Loucy (cell line): ENCODE measurements around the gene CHMP4B.

Source experiments
- H2AFZ ChIP-seq: fragments of 200-600 bp; sonication (generic); 2 replicates; pipeline ENCODE4 v1.6.0; 2016; ENCODE audit warnings: antibody characterized with exemption, mild to moderate bottlenecking, low read length, moderate library complexity
- H3F3A ChIP-seq: fragments of 200-600 bp; 2 replicates; pipeline ENCODE4 v1.6.0; 2016; ENCODE audit warnings: antibody characterized with exemption, low read depth, mild to moderate bottlenecking
- H3K27me3 ChIP-seq: fragments of 200-600 bp; sonication (generic); 2 replicates; pipeline ENCODE4 v1.6.1; 2014; ENCODE audit warnings: low read length, mild to moderate bottlenecking; ENCODE audit not compliant: insufficient read depth, poor library complexity, severe bottlenecking
- H3K36me3 ChIP-seq: fragments of 200-600 bp; sonication (generic); 2 replicates; pipeline ENCODE4 v1.6.1; 2016; ENCODE audit warnings: low read length; ENCODE audit not compliant: insufficient read depth
- H3K4me1 ChIP-seq: fragments of 200-600 bp; sonication (generic); 2 replicates; pipeline ENCODE4 v1.5.1; 2014; ENCODE audit warnings: low read length, mild to moderate bottlenecking; ENCODE audit not compliant: insufficient read depth, poor library complexity, severe bottlenecking
- H3K4me2 ChIP-seq: fragments of 200-600 bp; sonication (generic); 2 replicates; pipeline ENCODE4 v1.6.0; 2014; ENCODE audit warnings: antibody characterized with exemption, low read length, low read depth, mild to moderate bottlenecking; ENCODE audit not compliant: poor library complexity, severe bottlenecking
- H3K4me3 ChIP-seq: fragments of 200-600 bp; sonication (generic); 2 replicates; pipeline ENCODE4 v1.5.1; 2014; ENCODE audit warnings: low read length, mild to moderate bottlenecking, mixed read lengths; ENCODE audit not compliant: poor library complexity, severe bottlenecking
- H3K79me2 ChIP-seq: fragments of 200-600 bp; sonication (generic); 2 replicates; pipeline ENCODE4 v1.6.1; 2014; ENCODE audit warnings: low read length; ENCODE audit not compliant: insufficient read depth
- H3K9ac ChIP-seq: fragments of 200-600 bp; sonication (generic); 2 replicates; pipeline ENCODE4 v1.6.0; 2014; ENCODE audit warnings: mild to moderate bottlenecking, low read depth, low read length, moderate library complexity; ENCODE audit not compliant: poor library complexity, severe bottlenecking
- H3K9me2 ChIP-seq: fragments of 200-600 bp; sonication (generic); replicated peaks from 2 replicates; pipeline ENCODE4 v1.6.1; 2016; ENCODE audit warnings: low read depth, low read length, mixed read lengths
- H3K9me3 ChIP-seq: fragments of 200-600 bp; sonication (generic); 2 replicates; pipeline ENCODE4 v1.6.1; 2014; ENCODE audit warnings: mild to moderate bottlenecking, antibody characterized with exemption, low read length, low read depth; ENCODE audit not compliant: insufficient read depth
- H4K20me1 ChIP-seq: fragments of 200-600 bp; sonication (generic); 2 replicates; pipeline ENCODE4 v1.6.0; 2014; ENCODE audit warnings: antibody characterized with exemption, low read length, mild to moderate bottlenecking; ENCODE audit not compliant: insufficient read depth, poor library complexity, severe bottlenecking
- EZH2phosphoT487 ChIP-seq: fragments of 200-600 bp; IDR thresholded peaks from 2 replicates; pipeline ENCODE4 v1.6.1; 2018; ENCODE audit warnings: antibody characterized with exemption, mild to moderate bottlenecking, moderate library complexity, borderline replicate concordance
- TF ChIP-seq, protein P1 (sequence below): fragments of 200-600 bp; sonication (generic); conservative IDR thresholded peaks from 2 replicates; pipeline ENCODE4 v1.5.1; 2014; ENCODE audit warnings: mild to moderate bottlenecking, antibody characterized with exemption, low read length

Gene CHMP4B

DNA sequence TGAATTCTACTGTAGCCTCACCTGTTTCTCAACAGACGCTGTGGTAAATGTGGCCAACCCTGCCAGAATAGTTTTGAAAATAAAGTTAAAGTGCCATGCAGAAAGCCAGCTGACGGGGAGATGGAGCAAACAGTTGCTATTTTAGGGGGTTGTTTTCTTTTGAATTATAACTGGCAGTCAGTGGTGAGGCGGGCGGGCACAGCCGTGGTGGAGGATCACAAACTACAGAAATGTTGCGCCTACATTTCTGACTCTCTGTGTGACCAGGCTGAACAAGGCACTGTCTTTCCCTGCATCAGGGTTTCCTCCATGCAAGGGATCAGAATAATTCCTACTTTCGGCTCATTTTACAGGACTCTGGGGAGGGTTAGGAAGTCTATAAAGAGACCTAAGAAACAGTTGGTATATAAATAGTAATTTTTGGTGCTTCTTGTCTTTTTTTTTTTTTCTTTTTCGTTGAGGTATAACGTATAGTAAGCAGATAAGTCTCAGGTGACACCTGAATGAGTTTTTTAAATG, 17.2 kb downstream of the CHMP4B start:
- no peak overlapping the region for H3K4me2 ChIP-seq
- no peaks in the 10 kb centered on the region for H3F3A ChIP-seq
- H3K4me3 ChIP-seq = no peak overlapping the region
- no peaks in the 10 kb centered on the region for H3K9me3 ChIP-seq
- no peak overlapping the region for H2AFZ ChIP-seq
- TF ChIP-seq, protein P1, sequence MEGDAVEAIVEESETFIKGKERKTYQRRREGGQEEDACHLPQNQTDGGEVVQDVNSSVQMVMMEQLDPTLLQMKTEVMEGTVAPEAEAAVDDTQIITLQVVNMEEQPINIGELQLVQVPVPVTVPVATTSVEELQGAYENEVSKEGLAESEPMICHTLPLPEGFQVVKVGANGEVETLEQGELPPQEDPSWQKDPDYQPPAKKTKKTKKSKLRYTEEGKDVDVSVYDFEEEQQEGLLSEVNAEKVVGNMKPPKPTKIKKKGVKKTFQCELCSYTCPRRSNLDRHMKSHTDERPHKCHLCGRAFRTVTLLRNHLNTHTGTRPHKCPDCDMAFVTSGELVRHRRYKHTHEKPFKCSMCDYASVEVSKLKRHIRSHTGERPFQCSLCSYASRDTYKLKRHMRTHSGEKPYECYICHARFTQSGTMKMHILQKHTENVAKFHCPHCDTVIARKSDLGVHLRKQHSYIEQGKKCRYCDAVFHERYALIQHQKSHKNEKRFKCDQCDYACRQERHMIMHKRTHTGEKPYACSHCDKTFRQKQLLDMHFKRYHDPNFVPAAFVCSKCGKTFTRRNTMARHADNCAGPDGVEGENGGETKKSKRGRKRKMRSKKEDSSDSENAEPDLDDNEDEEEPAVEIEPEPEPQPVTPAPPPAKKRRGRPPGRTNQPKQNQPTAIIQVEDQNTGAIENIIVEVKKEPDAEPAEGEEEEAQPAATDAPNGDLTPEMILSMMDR = no peak
- TF ChIP-seq EZH2phosphoT487 = no peak
- H3K9me2 ChIP-seq = no peaks in the 10 kb centered on the region
- peaks cover 13% of the 10 kb centered on the region; the same call in 1 of the 2 replicates for H3K36me3 ChIP-seq
- H3K79me2 ChIP-seq = peaks cover 94% of the 10 kb centered on the region
- H4K20me1 ChIP-seq = peaks cover 45% of the 10 kb centered on the region
- H3K9ac ChIP-seq = no peak overlapping the region
- H3K27me3 ChIP-seq = no peaks in the 10 kb centered on the region
- peaks cover 22% of the 10 kb centered on the region for H3K4me1 ChIP-seq

DNA sequence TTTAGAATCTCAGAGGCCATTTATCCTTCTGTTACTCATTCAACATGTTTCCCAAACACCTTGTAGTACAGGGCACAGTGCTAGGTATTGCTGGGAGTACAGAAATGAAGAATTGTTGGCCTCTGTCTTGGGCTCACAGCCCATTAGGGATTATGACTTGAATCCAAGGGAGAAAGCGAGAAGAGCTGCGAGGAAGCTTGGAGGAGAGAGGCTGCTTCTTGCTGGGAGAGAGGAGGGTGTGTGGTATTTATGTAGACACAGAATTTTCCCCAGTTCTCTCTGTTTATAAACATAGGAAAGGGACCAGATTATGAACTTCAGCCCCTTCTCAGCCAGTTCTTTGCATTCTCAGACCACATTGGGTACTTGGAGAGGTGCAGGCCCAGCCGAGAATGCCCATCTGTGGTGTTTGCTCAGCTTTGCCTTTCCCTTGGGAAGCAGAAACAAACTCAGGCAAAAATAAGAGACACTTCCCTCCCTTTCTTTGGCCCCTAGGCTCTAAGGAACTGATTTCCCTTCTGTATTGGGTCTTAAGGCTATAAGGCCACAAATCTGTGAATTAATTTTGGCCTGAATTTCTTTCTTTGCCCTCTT, 17.9 kb downstream of the CHMP4B start:
- TF ChIP-seq EZH2phosphoT487 = no peak
- TF ChIP-seq, protein P1 = no peak
- H3K9me2 ChIP-seq = no peaks in the 10 kb centered on the region

DNA sequence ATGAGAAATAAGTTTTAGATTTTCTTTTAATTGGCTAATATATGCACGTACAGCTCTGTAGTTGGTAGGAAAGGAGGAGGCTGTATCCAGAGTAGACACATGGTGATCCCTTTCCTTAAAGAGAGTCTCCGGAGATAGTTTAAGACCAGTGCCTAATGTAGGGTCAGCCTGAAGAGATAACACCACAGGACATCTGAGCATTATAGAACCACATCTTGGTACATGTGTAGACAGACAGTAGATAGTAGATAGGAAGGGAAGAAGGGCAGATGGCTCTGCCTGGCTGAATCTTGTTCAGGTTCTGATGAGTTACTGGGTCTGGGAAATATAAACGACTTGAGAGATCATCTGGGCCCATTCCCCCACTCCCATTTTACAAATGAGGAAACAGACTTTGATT, 18.5 kb downstream of the CHMP4B start:
- H3K9me2 ChIP-seq = no peaks in the 10 kb centered on the region
- H3K4me3 ChIP-seq = no peak overlapping the region
- no peaks in the 10 kb centered on the region for H3K27me3 ChIP-seq
- H4K20me1 ChIP-seq = peaks cover 40% of the 10 kb centered on the region
- H3F3A ChIP-seq = no peaks in the 10 kb centered on the region
- H3K79me2 ChIP-seq = peaks cover 94% of the 10 kb centered on the region
- H3K9me3 ChIP-seq = no peaks in the 10 kb centered on the region
- H3K36me3 ChIP-seq = peaks cover 13% of the 10 kb centered on the region; the same call in 1 of the 2 replicates
- no peak overlapping the region for H2AFZ ChIP-seq
- no peak overlapping the region for H3K4me2 ChIP-seq
- H3K9ac ChIP-seq = no peak overlapping the region
- no peak for TF ChIP-seq EZH2phosphoT487
- TF ChIP-seq, protein P1 = no peak
- H3K4me1 ChIP-seq = peaks cover 19% of the 10 kb centered on the region

More for the DNA sequence above, 17.9 kb downstream of the CHMP4B start:
- Histone ChIP-seq H3F3A (no peaks in the 10 kb centered on the region), H3K79me2 (peaks cover 94% of the 10 kb centered on the region), H3K36me3 (peaks cover 13% of the 10 kb centered on the region; the same call in 1 of the 2 replicates), H3K9ac (no peak overlapping the region), H3K4me3 (no peak overlapping the region), H3K4me2 (no peak overlapping the region), H2AFZ (no peak overlapping the region), H4K20me1 (peaks cover 42% of the 10 kb centered on the region), H3K27me3 (no peaks in the 10 kb centered on the region), H3K4me1 (peaks cover 22% of the 10 kb centered on the region), H3K9me3 (no peaks in the 10 kb centered on the region)
